ELF-1 (cell line): ENCODE results near the gene INPP5E.
"Not testable (repeated sequence)": the region's sequence is repeated elsewhere in the genome, so short reads cannot be mapped to it uniquely, and the experiment has no call there.

ENCODE experiments used
- DNase-seq: peaks from one replicate; pipeline ENCODE4 v3.0.0-alpha.2; 2016; ENCODE audit warnings: low read depth, low spot score

The INPP5E gene

DNA sequence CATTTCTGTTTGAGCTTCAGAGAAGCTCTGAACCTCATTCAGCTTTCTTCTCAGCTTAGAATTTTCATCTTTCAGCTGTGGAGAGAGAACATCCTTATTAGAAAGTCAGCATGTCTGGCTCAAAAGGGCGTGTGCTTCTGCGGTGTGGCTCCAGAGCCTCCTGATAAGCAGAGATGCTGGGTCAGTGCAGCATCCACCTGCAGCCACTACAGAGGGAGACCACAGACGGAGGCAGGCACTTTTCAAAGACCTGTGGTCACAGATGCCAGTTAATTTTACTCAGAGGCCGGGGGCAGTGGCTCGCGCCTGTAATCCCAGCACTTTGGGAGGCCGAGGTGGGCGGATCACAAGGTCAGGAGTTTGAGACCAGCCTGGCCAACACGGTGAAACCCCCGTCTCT is 33.7 kb downstream of the INPP5E start:
- not testable (repeated sequence) for DNase-seq

DNA sequence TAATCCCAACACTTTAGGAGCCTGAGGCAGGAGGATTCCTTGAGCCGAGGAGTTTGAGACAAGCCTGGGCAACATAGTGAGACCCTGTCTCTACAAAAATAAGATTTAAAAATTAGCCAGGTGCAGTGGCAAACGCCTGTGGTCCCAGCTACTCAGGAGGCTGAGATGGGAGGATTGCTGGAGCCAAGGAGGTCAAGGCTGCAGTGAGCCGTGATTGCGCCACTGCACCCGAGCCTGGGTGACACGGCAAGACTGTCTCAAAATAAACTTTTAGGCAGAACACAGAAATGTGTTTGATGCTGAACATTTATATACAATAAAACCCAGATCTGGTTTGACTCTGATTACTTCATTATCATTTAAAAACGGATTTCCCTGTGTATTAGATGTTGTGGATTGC is 34.2 kb downstream of the INPP5E start:
- DNase-seq, result no peak

DNA sequence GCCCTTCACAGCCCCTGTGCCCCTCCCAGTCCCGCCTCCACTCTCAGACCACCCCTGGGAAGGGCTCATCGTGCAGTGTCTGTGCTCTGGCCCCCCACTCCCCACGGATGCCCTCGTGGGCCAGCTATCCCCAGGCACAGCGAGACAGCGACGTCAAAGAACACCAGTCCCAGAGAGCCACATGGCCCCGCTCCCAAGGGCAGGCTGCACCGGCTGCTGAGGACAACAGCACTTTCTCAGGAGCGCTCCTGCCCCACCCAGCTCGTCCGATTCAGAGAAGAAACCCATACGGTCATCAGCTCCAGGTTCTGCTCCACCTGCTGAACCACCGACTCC is 34.9 kb downstream of the INPP5E start:
- DNase-seq, result no peak

DNA sequence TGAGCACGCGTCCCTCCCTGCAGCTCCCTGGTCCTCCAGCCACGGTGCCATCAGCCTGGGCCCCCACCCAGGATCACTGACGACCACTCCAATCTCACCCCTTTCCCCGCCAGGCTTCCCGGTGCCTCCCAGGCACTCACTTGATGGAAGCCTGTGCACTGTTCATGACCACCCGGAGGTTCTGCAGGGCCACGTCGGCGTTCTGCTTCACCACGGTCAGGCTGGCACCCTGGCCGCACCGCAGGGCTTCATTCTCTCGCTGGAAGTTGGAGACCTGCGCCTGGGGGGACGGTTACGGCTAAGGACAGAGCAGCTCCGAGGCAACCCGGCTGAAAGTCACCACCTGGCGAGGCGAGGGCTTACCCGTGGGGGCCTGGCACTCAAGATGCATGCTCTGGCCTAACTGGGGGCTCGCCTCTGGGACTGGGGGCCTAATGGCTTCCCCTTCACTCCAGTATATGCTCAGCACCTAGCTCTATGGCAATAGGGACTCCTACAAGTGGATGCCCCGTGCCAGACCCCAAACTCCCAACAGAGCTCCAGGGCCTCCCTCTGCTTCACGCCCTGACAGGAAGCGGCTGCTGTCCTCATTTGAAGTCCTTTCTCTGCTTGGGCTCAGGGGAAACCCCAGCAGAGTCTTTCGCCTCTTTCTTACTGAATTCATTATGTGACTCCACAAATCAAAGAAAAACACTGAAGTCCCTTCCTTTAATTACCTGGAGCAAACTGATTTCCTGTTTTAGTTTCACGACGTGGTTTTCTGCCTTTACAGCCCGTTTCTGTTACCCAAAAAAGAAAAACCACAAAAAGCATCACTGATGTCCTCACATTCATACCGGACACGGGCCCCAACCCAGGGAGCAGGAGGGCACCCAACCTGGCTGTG is 35.5 kb downstream of the INPP5E start:
- DNase-seq, result no peak

DNA sequence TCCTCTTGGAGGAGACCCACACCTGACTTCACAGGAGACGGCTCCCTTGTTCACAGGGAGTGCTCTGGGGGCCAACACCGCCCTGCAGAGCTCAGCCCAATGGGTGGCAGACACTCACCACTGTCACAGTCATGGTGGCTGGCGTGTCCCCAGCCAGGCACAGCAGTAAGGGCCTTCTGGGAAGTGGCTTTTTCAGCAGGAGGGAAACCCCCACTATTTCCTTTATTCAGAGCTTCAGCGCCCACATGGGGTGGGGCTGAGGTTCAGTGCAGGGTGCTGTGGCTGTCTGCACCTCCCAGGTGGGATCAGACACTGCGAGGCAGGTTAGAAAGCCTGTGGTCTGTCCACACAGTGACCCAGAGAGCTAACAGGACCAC is 36.1 kb downstream of the INPP5E start:
- DNase-seq, result no peak

DNA sequence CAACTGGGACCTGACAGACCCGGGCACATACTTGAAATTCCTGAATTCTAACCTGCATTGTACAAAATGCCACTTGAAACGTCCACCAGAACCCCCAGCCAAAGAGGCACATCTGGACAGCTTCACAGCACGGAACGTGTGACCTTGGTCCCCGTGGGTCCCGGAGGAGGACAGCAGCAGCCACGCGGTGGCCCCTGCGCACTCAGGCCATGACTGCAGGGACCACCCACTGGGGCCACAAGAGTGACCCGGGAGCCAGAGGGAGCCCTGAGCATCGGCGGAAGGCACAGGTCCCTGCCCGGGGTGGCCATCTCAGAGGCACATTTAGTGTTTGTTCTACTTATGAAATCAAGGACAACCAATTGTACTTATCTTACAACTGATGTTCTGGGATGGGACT is 37.6 kb downstream of the INPP5E start:
- peak; percentile 14 for DNase-seq

DNA sequence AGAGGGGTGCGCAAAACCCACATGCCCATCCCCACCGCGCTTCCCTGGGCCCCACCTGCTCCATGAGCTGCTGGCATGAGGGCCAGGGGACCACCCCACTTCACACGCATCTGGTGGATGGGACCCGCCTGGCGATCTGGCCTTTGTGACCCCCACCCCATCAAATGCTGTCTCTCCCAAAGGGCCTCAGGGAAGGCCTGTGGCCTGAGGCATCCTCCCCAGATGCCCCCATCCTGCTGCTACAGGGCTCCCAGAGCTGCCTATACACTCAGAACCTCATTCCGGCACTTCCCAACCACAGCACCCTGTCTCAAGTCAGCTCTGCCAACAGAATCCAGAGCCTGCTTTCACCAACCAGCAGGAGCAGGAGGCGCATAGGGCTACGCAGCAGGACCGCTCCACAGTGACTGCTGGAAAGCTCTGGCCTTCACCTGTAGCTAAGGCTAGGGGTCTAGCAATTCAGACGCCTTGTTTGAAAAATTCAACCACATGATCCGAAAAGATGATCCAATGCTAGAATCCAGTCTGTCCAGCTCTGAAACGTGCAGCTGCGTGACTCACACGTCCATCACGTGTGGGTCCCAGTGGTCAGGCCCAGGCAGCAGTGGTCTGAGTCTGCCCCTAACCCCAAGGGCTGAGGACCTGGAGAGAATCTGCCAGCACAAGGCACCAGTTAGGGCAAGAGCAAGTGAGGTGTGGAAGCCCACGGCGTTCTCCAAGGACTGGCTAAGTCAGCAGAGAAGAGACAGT is 38.3 kb downstream of the INPP5E start:
- DNase-seq, result no peak

DNA sequence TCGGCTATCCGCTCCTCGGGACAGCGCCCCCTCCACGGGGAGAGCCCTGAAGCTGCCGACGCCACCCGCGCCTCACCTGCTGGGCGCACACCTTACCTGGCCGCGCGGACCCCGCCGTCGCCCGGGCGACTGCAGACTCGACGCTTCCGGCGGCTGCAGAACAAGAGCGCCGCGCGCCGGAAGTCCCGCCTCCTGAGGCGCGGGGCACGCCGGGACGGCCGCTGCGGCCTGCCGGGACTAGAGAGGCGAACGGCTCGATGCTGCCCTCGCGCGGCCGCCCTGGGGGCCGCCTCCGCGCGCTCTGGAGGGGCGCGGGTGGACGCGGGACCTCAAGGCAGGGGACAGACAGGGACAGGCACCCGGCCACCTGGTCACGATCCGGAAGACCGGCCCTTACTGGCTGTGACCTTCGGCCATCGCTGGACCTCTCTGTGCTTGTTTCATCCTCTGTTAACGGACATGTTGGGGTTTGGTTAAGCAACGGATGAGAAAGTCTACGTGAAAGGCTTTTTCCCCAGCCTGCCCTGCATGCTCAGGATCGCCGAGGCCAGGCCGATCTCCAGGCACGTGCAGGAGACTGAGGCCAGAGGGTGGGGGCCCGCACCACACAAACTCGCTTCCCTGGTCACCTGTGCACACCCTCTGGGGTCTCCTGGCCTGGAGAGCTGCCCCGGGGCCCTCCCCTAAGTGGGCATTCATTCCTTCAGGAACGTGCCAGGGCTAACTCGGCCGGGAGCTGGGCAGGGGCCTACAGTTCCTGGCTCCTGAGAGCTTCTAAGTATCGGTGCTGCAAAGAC is 39.4 kb downstream of the INPP5E start, which contains the start of gene SNAPC4:
Gene SNAPC4 (minus strand): TSS at position 133 of the 797 bp plus-strand sequence. CDS start 1,742 bp downstream, outside the sequence.
- peak; percentile 94 for DNase-seq

DNA sequence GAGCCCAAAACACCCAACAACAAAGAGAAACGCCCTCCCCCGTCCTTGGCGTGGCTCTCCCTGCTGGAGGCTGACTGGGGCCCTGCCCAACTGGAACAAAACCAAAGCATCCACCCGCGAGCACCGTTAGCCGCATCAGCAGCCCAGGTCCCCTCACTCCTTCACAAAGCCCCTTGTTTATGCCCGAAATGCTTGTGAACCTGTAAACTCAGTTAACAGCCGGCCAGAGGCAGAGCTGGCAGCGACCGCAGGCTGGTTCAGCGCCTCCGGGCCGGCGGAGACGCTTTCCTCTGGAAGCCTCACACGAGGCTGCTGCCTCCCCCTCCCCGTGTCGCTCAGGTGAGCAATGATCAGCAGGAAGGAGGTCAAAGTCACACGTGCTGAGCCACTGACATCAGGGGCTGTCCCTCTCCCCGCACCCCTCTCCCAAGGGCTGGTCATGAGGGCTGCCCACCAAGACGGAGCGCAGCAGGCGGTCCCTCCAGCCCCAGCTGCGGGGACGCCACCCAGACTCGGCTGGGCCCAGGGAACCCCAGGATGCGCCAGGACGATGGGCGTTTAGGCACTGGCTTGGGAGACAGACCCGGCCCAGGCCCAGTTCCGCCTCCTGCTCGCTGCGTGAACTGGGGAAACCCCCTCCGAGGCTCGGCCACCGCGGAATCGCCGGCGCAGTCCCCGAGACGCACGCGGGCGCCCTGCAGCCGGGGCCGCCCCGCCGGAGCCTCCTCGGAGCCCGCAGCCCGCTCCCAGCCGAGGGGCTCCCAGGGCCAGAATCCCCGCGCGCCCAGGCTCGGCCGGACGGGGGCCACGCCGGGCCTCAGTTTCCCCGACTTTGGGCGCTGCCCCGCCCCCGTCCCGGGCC is 40.2 kb downstream of the INPP5E start:
- DNase-seq, result peak; percentile 31

DNA sequence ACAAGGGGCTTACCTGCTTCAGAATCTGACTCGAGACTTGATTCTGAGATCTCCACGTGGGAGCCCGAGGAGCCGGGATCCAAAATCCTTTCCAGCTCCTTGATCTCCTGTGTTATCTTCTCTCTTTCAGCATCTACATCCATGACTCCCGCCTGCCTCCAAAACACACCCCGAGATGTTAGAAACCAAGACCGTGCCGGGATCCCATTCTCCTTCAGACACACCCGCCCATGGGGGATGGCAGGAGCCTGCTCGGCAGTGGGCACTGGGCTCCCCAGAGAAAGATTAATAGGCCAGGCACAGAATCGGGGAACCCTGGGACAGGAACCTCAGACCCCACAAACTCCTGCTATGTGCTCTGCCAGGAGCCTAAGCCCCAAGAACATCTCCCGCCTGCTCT is 41.4 kb downstream of the INPP5E start:
- no peak for DNase-seq

DNA sequence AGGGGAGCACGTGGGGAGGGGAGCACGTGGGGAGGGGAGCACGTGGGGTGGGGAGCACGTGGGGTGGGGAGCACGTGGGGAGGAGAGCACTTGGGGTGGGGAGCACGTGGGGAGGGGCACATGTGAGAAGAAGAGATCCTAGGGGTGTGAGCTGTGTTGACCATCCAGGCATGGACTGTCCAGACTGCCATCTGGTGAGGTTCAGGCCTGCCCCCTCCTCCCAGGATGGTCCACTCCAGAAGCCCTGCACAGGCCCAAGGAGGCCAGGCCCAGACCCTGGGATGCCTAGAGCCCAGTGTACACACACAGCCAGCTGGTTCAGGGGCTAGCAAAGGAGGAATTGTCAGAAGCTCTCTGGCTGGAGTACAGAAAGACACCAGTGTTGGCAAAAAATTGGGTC is 42.0 kb downstream of the INPP5E start:
- no peak for DNase-seq

DNA sequence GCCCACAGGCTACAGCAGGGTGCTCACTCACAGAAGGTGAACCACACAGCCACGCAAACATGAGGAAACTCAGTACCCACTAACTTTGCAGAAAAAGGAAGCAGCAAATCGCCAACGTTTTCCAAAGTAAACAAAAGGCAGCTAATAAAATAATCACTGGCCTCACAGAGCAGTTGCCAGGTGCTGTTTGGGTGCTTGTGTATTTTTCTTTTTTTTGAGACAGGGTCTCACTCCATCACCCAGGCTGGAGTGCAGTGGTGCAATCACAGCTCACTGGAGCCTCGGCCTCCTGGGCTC is 43.5 kb downstream of the INPP5E start:
- no peak for DNase-seq

DNA sequence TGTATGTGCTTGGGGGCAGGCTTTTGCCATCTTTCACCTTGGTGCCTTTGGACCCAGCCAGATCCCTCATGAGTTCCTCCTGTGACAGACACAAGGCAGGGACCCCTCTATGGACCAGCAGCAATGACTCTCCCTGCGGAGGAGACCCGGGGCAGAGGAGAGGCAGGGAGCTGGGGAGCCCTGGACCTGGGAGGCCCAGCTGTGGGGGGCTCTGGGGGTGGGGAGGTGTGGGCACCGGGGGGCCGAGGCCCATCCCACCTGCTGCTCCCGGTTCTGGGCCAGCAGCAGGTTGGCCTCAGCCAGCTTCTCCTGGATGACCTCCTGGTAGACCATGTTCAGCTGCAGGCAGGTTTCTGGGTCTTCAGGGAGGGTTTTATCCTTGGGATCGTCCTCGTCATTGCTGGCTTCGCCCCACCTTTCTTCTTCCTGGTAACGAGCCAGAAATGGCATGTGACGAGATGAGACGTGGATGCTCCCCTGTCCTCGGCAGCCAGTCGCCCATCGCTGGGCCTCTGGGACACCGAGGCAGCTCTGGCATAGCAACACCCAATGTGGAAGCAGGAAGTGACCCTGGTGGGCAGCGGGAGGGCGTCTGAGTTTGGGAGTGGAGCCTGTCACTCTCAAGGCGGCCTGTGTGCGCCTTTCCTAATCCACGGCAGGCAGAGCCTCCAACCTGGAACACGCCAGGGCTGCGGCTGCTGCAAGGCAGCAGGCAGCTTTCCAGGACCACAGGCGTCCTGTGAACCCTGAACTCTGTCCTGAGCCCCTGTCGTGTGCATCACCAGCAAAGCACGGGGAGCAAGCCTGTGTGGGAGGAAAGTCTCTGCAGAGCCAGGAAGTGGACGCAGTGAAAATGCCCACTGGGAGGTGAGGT is 44.1 kb downstream of the INPP5E start:
- DNase-seq, result no peak

DNA sequence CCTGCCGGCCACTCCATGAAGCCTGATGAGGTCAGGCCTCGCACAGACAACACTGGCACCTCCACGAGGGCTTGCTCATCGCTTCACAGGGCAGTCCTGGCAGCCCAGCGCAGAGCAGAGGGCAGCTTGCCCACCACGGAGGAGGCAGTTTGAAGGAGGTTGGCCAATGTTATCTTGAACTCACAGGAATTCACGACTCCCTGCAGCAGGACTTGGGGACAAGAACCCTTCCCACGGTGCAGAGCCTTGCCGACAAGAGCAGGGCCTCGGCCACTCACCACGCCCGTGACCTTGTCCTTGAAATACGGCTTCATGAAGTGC is 44.7 kb downstream of the INPP5E start:
- DNase-seq, result no peak

DNA sequence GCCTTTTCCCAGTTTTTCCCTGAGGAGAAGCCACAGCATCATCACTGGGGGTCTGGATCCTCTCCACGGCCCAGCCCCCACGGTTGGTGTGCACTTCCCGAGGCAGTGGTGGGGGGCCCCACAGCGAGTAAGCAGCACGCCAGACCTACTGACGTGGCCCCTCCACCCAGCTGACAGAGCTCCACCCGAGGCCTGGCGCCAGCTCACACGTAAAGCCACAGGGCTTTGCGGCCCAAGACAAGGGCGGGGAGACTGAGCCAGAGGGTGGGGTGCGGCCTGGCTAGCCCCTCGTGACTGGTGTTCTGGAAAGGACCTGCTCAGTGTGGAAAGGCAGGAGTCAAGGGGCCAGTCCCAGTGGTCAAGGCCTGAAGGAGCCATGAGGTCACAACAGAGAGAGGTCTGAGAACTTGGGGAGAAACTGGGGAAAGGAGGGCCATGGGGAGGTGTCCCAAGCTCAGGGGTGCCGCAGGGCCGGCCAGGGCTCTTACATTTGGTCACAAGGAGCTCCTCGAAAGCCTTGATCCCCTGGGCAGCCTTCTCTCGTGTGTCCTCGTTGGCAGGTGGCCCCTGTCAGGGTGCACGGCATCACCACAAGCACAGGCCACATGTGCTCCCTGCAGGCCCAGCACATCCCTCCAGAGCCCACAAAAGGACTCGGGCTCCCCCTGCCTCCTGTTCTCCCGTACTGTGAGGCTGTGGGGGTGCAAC is 45.2 kb downstream of the INPP5E start:
- DNase-seq, result no peak

DNA sequence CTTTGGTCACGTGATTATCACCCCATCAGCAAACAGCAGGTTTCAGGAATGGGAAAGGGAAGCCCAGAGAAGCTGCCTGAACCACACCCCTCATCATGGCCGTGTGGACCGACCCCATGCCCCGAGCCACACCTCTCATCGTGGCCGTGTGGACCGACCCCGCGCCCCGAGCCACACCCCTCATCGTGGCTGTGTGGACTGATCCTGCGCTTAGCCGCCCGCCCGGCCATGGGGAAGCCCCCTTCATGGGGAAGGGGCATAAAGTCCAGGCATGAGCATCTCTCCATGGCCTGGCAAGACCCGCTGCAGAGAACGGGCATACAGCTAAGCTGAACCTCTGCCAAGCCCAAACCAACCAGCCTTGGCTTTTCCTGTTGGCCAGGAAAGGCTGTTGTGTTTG is 46.1 kb downstream of the INPP5E start:
- no peak for DNase-seq

DNA sequence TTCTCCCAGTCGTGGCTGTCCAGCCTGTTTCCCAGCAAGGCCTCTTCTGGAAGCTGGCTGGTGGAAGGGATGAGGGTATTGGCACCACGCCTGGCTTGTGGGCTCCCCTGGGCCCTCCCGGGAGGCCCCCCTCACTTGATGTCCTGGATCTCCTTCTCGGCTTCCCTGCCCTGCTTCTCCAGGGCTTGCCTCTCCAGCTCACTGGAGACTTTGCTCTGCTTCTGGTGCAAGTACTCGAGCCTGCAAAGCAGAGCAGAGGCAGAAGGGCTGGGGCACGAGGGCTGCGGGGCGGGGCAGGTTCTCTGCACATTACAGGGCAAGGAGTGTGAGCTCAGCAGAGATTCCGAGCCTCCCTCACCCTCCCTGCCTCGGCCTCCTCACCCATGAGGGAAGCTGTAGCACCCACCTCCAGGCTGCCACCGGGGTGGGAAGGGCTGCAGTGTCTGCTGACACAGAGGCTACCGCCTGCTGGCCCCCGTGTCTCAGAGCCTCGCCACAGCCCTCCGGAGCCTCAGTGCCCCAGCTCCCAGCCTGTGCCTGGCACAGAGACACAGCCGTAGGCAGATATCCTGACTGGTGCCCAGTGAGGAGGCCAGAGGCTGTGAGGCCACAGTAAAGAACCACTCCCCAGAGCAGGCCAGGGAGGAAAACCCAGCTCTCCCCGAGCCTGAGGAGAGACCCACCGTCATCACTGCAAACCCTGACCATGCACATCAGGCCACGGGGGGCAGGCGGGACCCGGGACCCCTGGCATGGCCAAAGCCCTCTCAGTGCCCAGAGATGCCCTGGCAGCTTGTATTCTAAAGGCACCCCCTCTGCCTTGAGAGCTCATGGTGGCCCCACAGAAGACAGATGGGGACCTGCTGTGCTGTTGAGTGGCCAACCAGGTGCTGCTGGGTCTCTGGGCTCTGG is 46.9 kb downstream of the INPP5E start:
- no peak for DNase-seq

DNA sequence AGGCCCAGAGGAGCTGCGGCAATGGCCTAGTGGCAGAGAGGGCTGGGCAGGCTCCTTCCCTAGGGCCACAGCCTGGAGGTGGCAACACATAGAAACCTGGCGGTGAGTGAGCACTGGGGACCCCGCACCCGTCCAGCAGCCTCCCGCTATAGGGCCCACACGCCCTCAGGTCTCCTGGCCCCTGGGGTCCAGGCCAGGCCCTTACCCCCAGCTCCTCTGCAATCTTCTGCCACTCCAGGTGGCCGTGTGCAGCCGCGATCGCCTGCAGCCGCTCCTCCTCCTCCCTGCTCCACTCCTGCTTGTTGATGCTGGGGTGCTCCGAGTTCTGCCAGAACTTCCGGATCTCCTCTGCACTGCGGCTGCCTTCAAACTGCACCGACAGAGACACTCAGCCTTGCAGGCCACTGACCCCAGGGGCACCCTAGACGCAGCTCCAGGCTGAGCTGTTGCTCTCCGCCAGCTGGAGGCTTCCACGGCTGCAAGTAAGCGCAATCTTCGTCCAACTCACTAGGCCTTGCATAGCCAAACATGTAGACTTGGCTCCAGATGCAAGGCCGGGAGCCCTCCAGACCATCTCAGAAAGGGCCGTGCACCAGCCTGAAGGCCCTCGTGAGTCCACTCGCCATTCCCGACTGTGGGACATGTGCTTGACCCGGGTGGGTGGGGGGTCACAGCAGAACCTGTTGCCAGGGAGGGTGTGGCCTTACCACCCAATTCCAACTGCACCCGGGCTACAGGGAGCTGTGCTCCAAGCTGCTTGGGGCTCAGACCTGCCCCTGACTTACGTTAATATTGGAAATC is 47.7 kb downstream of the INPP5E start:
- DNase-seq, result no peak
